Mucosa of rectum (tissue), 2 donors: ENCODE measurements around the gene ELL.

Source experiments
- H3K27ac ChIP-seq, 2 donors: one replicate each; pipeline ENCODE4 v1.7.0; 2013; ENCODE audit warnings: inconsistent platforms in 2 of 2, low read depth in 2 of 2, low read length in 2 of 2
- H3K27me3 ChIP-seq, 2 donors: one replicate each; pipeline ENCODE4 v1.7.0; 2013; ENCODE audit warnings: low read length in 2 of 2; ENCODE audit not compliant: control insufficient read depth in 2 of 2, insufficient read depth in 2 of 2
- H3K36me3 ChIP-seq, 2 donors: one replicate each; pipeline ENCODE4 v1.7.0; 2013; ENCODE audit warnings: low read length in 2 of 2; ENCODE audit not compliant: control insufficient read depth in 2 of 2, insufficient read depth in 2 of 2
- H3K4me1 ChIP-seq, 2 donors: one replicate each; pipeline ENCODE4 v1.7.0; 2013; ENCODE audit warnings: low read length in 2 of 2, mild to moderate bottlenecking in 1 of 2; ENCODE audit not compliant: control insufficient read depth in 2 of 2, insufficient read depth in 2 of 2
- H3K4me3 ChIP-seq, 2 donors: one replicate each; pipeline ENCODE4 v1.7.0; 2013; ENCODE audit warnings: low read length in 2 of 2
- H3K9ac ChIP-seq, 2 donors: one replicate each; pipeline ENCODE4 v1.7.0; 2013; ENCODE audit warnings: low read length in 2 of 2, low read depth in 1 of 2, mild to moderate bottlenecking in 1 of 2
- H3K9me3 ChIP-seq, 2 donors: one replicate each; pipeline ENCODE4 v1.7.0; 2013; ENCODE audit warnings: low read length in 2 of 2; ENCODE audit not compliant: control insufficient read depth in 2 of 2
- donor health status: healthy.
- donor health status: Normal muscosa, but diverticular disease.

The ELL gene

GRCh38 chr19:18421371-18421959 is 100.4 kb downstream of the ELL start:
- no peak overlapping the region for H3K27ac ChIP-seq
- H3K27me3 ChIP-seq = peaks cover 6 to 8% of the 10 kb centered on the region in 2 donors
- no peaks in the 10 kb centered on the region for H3K9me3 ChIP-seq
- H3K4me3 ChIP-seq = no peak overlapping the region
- H3K36me3 ChIP-seq = peaks cover 0 to 3% of the 10 kb centered on the region in 2 donors
- peaks cover 36 to 46% of the 10 kb centered on the region in 2 donors for H3K4me1 ChIP-seq
- H3K9ac ChIP-seq = peak overlapping the region in 1 of 2 donors; percentile 41

GRCh38 chr19:18420930-18421329 is 100.9 kb downstream of the ELL start:
- peak overlapping the region in 1 of 2 donors; percentile 63 for H3K4me3 ChIP-seq
- peaks cover 39 to 48% of the 10 kb centered on the region in 2 donors for H3K4me1 ChIP-seq

GRCh38 chr19:18419699-18420460 is 102.0 kb downstream of the ELL start:
- Histone ChIP-seq H3K36me3 (peaks cover 0 to 3% of the 10 kb centered on the region in 2 donors), H3K27me3 (peaks cover 8 to 9% of the 10 kb centered on the region in 2 donors), H3K9ac (peak overlapping the region; percentile 41 to 71), H3K4me1 (peaks cover 45% of the 10 kb centered on the region in 2 donors), H3K27ac (peak overlapping the region; percentile 79 to 89), H3K9me3 (no peaks in the 10 kb centered on the region), H3K4me3 (peak overlapping the region; percentile 56 to 63)

More at GRCh38 chr19:18420930-18421329, 100.9 kb downstream of the ELL start:
- no peaks in the 10 kb centered on the region for H3K9me3 ChIP-seq
- H3K27ac ChIP-seq = no peak overlapping the region
- peaks cover 0 to 3% of the 10 kb centered on the region in 2 donors for H3K36me3 ChIP-seq
- H3K27me3 ChIP-seq = peaks cover 8 to 9% of the 10 kb centered on the region in 2 donors
- H3K9ac ChIP-seq = peak overlapping the region in 1 of 2 donors; percentile 41

- Histone ChIP-seq H3K9ac (peak within 1 kb of the TSS; percentile 71 to 75), H3K4me3 (peak within 1 kb of the TSS; percentile 56 to 74), H3K4me1 (peaks cover 49 to 52% of the 10 kb centered on the region in 2 donors), H3K27ac (peak within 1 kb of the TSS; percentile 79 to 89), H3K36me3 (peaks cover 0 to 3% of the 10 kb centered on the region in 2 donors), H3K27me3 (peaks cover 8 to 9% of the 10 kb centered on the region in 2 donors), H3K9me3 (no peaks in the 10 kb centered on the region)
Measured at GRCh38 chr19:18419195-18419698, 102.6 kb downstream of the ELL start, which contains the start of gene SSBP4. SSBP4 (plus strand) TSS chr19:18419398; CDS start chr19:18419649, 251 bp downstream.

GRCh38 chr19:18418483-18419194 is 103.2 kb downstream of the ELL start:
- Histone ChIP-seq H3K9ac (peak overlapping the region; percentile 71 to 75), H3K27ac (peak overlapping the region; percentile 79 to 89), H3K9me3 (no peaks in the 10 kb centered on the region), H3K4me1 (peaks cover 47 to 52% of the 10 kb centered on the region in 2 donors), H3K27me3 (peaks cover 8 to 9% of the 10 kb centered on the region in 2 donors), H3K4me3 (peak overlapping the region; percentile 56 to 74), H3K36me3 (peaks cover 0 to 3% of the 10 kb centered on the region in 2 donors)

GRCh38 chr19:18418029-18418482 is 103.8 kb downstream of the ELL start:
- Histone ChIP-seq H3K36me3 (peaks cover 0 to 2% of the 10 kb centered on the region in 2 donors), H3K4me3 (peak overlapping the region; percentile 56 to 74), H3K9ac (peak overlapping the region in 1 of 2 donors; percentile 71), H3K4me1 (peaks cover 42 to 46% of the 10 kb centered on the region in 2 donors), H3K27me3 (peaks cover 8 to 9% of the 10 kb centered on the region in 2 donors), H3K9me3 (no peaks in the 10 kb centered on the region), H3K27ac (peak overlapping the region; percentile 79 to 89)

GRCh38 chr19:18417250-18418028 is 104.4 kb downstream of the ELL start:
- H3K27me3 ChIP-seq = peaks cover 8 to 9% of the 10 kb centered on the region in 2 donors
- peak overlapping the region; percentile 38 to 56 for H3K9ac ChIP-seq
- peak overlapping the region; percentile 41 to 56 for H3K4me3 ChIP-seq
- H3K4me1 ChIP-seq = peaks cover 36 to 46% of the 10 kb centered on the region in 2 donors
- H3K27ac ChIP-seq = peak overlapping the region; percentile 79 to 89
- H3K9me3 ChIP-seq = no peaks in the 10 kb centered on the region
- H3K36me3 ChIP-seq = no peaks in the 10 kb centered on the region

- peak overlapping the region; percentile 41 to 56 for H3K4me3 ChIP-seq
- H3K27ac ChIP-seq = peak overlapping the region; percentile 79 to 89
- no peaks in the 10 kb centered on the region for H3K9me3 ChIP-seq
- peaks cover 35 to 46% of the 10 kb centered on the region in 2 donors for H3K4me1 ChIP-seq
- no peaks in the 10 kb centered on the region for H3K36me3 ChIP-seq
- H3K9ac ChIP-seq = peak overlapping the region; percentile 38 to 56
- H3K27me3 ChIP-seq = peaks cover 8 to 9% of the 10 kb centered on the region in 2 donors
Measured at GRCh38 chr19:18416778-18417249, 105.1 kb downstream of the ELL start.
